ENCODE measurements around the gene ZC3H4. TPM values are rescaled to one million over a fixed set of nuclear protein-coding genes. Genes with fewer than 3 reads are reported as not detected.

The ZC3H4 gene
- total RNA-seq, 1 experiment from 2014 or later: 73.0 TPM

DNA sequence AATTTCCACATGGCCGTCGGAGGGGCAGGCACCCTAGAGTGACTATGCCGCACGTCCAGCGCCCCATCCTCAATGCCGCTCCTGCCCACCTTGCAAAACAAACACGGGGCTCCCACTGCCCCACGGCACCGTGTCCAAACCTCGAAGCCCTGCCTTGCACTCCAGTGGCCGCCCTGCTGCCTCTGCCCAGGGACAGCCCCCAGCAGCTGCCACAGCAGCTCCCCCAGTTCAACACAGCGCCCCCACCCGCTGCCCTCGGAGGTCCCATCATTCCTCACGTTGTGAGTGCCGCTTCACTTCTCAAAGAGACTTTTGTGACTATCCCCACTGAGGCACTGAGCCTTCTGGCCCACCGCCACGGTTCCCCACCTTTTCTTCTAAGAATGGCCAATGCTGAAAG is 42.8 kb downstream of the ZC3H4 start:
- TF ChIP-seq, protein P1, sequence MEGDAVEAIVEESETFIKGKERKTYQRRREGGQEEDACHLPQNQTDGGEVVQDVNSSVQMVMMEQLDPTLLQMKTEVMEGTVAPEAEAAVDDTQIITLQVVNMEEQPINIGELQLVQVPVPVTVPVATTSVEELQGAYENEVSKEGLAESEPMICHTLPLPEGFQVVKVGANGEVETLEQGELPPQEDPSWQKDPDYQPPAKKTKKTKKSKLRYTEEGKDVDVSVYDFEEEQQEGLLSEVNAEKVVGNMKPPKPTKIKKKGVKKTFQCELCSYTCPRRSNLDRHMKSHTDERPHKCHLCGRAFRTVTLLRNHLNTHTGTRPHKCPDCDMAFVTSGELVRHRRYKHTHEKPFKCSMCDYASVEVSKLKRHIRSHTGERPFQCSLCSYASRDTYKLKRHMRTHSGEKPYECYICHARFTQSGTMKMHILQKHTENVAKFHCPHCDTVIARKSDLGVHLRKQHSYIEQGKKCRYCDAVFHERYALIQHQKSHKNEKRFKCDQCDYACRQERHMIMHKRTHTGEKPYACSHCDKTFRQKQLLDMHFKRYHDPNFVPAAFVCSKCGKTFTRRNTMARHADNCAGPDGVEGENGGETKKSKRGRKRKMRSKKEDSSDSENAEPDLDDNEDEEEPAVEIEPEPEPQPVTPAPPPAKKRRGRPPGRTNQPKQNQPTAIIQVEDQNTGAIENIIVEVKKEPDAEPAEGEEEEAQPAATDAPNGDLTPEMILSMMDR (IDR thresholded peaks at IDR 0.05; ENCODE audit: unreplicated experiment): no peak
- DNase-seq: no peak
- CTCF ChIA-PET: no interaction called here
- Mint-ChIP-seq H3K9me3 (ENCODE audit: low read depth, unreplicated experiment) (no peaks in the 10 kb centered on the region), H3K27me3 (ENCODE audit: unreplicated experiment) (no peaks in the 10 kb centered on the region), H3K4me3 (ENCODE audit: low read depth, unreplicated experiment) (no peak overlapping the region), H3K36me3 (ENCODE audit: insufficient read depth, unreplicated experiment) (peaks cover 71% of the 10 kb centered on the region), H3K27ac (ENCODE audit: unreplicated experiment) (no peak overlapping the region), H3K4me1 (ENCODE audit: low read depth, unreplicated experiment) (no peaks in the 10 kb centered on the region)
- no TSS peak for BruUV-seq (replicated peaks)
- intact Hi-C loops (cut with micrococcal nuclease; ENCODE audit: unreplicated experiment): no loop called here

DNA sequence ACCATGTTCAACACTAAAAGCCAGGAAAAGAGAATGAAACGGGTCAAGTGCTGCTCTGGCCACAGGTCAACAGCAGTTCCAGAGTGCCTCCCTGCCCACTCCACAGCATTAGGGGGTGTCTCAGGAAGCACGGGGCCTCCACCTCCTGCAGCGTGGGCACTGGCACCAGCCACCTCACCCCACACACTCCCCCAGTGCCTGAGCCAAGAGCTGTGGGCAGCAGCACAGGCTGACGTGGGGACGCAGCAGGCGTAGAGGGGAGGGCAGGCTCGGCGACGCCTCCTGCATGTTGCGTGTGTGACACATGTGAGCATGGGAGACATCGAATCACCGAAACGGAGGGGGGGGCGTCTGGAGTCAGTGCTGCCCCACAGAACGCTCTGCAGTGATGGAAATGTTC is 43.8 kb downstream of the ZC3H4 start:
- DNase-seq: no peak
- Mint-ChIP-seq H3K36me3 (ENCODE audit: insufficient read depth, unreplicated experiment) (peaks cover 74% of the 10 kb centered on the region), H3K27ac (ENCODE audit: unreplicated experiment) (no peak overlapping the region), H3K4me3 (ENCODE audit: low read depth, unreplicated experiment) (no peak overlapping the region), H3K27me3 (ENCODE audit: unreplicated experiment) (no peaks in the 10 kb centered on the region), H3K9me3 (ENCODE audit: low read depth, unreplicated experiment) (no peaks in the 10 kb centered on the region), H3K4me1 (ENCODE audit: low read depth, unreplicated experiment) (no peaks in the 10 kb centered on the region)
- intact Hi-C loops (cut with micrococcal nuclease; ENCODE audit: unreplicated experiment): no loop called here
- TF ChIP-seq, protein P1 (IDR thresholded peaks at IDR 0.05; ENCODE audit: unreplicated experiment): no peak
- CTCF ChIA-PET: no interaction called here
- BruUV-seq (replicated peaks): no TSS peak

DNA sequence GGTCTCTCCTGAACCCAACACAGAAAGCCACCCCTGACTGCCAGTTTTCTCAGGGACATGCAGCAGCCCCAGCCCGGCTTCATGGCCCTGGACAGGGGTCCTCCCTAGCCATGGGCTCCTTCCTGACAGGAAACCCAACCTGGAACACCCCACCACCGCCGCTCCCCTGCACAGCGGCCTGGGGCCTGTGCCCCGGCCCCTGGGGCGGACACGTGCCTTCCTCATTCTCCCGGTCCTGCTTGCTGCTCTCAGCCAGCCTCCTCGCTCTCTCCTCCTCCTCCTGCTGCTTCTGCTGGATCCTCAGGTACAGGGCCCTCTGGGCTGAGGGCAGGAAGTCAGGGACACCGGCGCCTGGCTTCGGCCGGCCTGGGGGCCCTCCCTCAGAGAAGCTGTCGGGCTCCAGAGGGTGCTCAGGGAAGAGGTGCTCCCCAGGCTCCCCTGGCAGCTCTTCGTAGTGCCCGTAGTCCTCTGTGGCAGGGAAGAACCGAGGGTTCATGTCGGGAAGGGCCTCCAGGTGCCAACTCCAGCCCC is 44.6 kb downstream of the ZC3H4 start:
- Mint-ChIP-seq H3K4me3 (ENCODE audit: low read depth, unreplicated experiment) (no peak overlapping the region), H3K9me3 (ENCODE audit: low read depth, unreplicated experiment) (no peaks in the 10 kb centered on the region), H3K27me3 (ENCODE audit: unreplicated experiment) (no peaks in the 10 kb centered on the region), H3K4me1 (ENCODE audit: low read depth, unreplicated experiment) (no peaks in the 10 kb centered on the region), H3K36me3 (ENCODE audit: insufficient read depth, unreplicated experiment) (peaks cover 79% of the 10 kb centered on the region), H3K27ac (ENCODE audit: unreplicated experiment) (no peak overlapping the region)
- no peak for DNase-seq
- BruUV-seq (replicated peaks): no TSS peak
- CTCF ChIA-PET: no interaction called here
- intact Hi-C loops (cut with micrococcal nuclease; ENCODE audit: unreplicated experiment): no loop called here
- TF ChIP-seq, protein P1 (IDR thresholded peaks at IDR 0.05; ENCODE audit: unreplicated experiment): no peak

DNA sequence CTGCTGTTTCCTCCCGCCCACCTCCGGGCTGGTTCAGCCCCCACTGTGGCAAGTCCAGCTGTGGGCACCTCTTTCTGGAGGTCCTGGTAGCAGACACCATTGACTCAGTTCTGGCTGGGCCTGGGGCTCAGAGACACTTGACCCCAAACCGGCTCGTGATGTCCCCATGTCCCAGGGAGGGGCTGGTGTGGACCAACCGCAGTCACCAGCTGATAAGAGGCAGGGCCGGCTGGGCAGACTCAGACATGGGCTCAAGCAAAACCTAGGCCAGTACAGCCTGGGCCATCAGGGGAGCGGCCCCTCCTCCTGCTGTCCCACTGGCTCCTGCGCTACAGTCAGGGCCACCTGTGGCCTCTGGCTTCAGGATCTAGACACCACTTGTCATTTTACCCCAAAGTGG is 45.3 kb downstream of the ZC3H4 start:
- no TSS peak for BruUV-seq (replicated peaks)
- TF ChIP-seq, protein P1 (IDR thresholded peaks at IDR 0.05; ENCODE audit: unreplicated experiment): no peak
- Mint-ChIP-seq H3K27me3 (ENCODE audit: unreplicated experiment) (no peaks in the 10 kb centered on the region), H3K9me3 (ENCODE audit: low read depth, unreplicated experiment) (no peaks in the 10 kb centered on the region), H3K4me3 (ENCODE audit: low read depth, unreplicated experiment) (no peak overlapping the region), H3K36me3 (ENCODE audit: insufficient read depth, unreplicated experiment) (peaks cover 74% of the 10 kb centered on the region), H3K4me1 (ENCODE audit: low read depth, unreplicated experiment) (no peaks in the 10 kb centered on the region), H3K27ac (ENCODE audit: unreplicated experiment) (no peak overlapping the region)
- DNase-seq: no peak
- CTCF ChIA-PET: interaction anchor here (1.0 kb wide), 1 partner anchor 8 kb away, joined by 3 read pairs; no protein-coding TSS in a partner anchor
- intact Hi-C loops (cut with micrococcal nuclease; ENCODE audit: unreplicated experiment): no loop called here
